NCI-H1105 (cell line): ENCODE data around the gene KANK2.
A peak's percentile ranks its signal among the peaks of the same experiment; 100 is the strongest.
"Not testable (repeated sequence)": the region's sequence is repeated elsewhere in the genome, so short reads cannot be mapped to it uniquely, and the experiment has no call there.

ENCODE experiments used
- DNase-seq: peaks from one replicate; lab custom pipeline; 2025; lab: John Stamatoyannopoulos, UW

KANK2 gene

DNA sequence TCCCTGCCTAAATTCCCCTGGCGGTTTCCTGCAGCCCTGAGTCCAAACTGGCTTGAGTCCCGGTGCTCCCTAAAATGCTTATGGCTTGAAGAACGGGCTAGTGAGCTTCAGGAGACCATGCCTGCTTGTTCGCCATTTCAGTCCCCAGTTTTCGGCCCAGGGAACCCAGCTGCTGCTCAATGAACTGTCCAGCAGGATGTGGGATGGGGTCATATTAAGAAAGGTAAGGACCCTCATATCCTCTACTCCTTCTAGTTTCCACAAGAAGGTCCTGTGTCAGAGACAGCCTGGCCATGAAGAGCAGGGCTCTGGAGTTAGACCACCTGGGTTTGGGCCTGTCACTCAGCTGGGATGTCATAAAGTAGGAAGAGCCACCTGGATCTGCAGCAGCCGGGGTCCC is 24.8 kb downstream of the KANK2 start:
- DNase-seq, result no peak

GRCh38 chr19:11171144-11171543 is 26.2 kb downstream of the KANK2 start:
- no peak for DNase-seq

- DNase-seq, result no peak
Observed at GRCh38 chr19:11169896-11170678, 27.3 kb downstream of the KANK2 start.

DNA sequence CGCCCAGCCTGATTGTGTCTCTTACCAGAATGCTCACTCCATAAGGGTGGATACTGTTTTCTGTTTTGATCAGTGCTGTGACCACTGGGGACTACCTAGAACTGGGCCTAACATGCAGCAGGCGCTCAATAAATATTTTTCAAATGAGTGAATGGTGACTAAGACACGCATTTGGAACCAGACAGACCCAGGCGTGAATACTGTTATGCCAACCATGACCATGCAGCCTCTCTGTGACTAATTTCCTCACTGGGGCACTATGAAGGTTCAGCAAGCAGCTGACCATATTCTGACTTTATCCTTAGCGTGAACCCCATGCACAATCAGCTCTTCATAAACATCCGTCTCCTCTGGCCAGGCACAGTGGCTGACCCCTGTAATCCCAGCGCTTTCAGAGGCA is 28.8 kb downstream of the KANK2 start:
- no peak for DNase-seq

DNA sequence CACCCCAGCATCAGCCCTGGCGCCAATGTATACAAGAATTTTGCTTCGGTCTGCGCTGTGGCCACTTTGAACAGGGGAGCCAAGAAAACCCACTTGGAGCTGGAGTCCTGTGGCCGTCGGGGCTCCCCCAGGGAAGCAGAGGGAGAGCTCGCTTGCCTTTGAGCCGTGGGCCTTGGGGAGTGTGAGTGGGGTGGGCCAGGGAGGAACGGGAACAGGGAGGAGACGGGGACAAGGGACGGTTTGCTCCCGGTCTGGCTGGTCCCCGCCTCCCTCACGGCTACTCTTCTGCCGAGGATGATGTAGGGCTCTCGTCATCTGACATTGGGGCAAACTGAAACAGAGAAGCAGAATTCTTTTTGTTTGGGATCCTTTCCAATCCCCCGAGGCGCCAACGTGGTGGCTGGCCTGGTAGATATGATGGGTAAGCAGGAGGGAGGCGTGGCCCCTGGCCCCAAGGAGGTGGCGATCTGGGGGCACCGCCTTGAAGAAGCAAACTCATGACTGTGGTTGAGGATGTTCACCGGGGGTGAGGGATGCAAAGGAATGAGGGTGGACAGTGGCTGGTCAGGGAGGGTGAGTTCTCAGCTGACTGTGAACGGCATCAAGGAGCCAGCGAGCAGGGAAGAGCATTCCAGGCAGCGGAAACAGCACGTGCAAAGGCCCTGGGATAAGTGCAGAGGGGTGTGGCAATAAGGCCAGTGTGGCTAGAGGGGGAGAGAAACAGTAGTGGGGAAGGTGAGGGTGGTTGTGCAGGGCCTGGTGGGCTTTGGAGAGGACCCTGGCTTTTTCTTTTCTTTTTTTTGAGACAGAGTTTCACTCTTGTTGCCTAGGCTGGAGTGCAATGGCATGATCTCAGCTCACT is 30.8 kb downstream of the KANK2 start:
- no peak for DNase-seq

GRCh38 chr19:11165486-11166030 is 31.8 kb downstream of the KANK2 start:
- no peak for DNase-seq

DNA sequence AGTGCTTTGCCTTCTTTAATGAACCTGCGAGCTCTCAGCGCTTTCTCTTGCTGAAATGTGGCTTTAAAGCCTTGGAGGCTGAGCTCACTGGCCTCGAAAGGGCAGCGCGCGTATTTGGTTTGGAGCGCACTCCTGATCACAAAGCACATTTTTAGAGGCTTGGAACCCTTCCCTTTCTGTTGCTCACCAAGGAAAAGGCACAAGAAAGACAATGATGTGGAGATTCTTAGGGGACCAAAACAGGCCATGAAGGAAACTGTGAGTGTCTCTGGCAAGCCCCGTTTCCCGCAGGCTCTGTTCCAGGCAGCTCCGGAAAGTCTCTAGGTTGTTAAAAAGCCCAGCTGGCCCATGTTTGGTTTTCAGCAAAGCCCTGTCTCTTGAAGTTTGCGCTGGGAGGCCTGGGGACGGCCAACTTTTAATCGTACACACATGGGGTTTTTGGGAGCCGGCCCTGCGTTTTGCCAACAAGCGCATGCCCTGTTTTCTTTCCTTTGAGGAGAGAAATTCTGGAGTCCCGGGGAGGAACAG is 32.4 kb downstream of the KANK2 start:
- no peak for DNase-seq

GRCh38 chr19:11164296-11164695 is 33.0 kb downstream of the KANK2 start:
- no peak for DNase-seq

DNA sequence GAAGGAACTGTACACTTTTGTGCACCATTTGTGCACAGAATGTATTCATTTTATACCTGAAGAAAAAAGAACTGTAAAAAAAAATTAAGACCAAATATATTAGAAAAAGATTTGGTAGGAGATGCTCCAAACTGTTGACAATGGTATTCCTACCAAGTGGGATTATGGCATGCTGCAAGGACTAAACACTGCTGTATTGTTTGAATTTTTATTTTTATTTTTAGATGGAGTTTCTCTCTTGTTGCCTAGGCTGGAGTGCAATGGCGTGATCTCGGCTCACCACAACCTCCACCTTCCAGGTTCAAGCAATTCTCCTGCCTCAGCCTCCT is 36.9 kb downstream of the KANK2 start:
- DNase-seq, result not testable (repeated sequence)

DNA sequence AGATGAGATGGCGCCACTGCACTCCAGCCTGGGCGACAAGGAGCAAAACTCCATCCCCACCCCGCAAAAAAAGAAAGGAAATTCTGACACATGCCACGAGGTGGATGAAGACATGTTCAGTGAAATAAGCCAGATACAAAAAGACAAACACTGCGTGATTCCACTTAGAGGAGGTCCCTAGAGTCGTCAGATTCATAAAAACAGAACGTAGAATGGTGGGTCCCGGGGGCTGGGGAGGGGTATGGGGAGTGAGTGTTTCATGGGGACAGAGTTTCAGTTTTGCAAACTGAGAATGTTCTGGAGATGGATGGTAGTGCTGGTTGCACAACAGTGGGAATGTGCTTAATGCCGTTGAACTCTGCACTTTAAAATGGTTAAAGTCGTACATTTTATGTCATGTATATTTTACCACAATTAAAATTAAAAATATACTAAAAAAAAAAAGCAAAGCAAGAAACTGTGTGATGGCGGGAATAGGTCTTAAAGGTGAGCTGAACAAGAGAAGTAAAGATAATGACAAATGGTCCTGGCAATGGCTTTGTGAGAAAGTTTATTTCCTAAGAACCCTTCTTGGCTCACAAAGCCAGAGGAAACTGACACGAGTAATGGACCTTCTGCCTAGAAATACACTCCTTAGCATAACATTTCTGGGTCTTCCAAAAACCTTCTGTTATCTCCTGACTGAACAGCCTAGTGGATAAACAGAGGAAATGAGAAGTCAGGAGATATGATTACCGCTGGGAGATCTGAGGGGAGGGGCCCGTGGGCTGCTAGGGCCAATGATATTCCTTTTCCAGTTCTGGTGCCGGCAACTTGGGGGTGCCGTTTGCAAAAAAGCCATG is 37.5 kb downstream of the KANK2 start:
- no peak for DNase-seq

- DNase-seq, result peak; percentile 98
Observed at GRCh38 chr19:11155373-11156120, 41.8 kb downstream of the KANK2 start, which contains the start of gene SPC24. Gene SPC24, minus strand, starts transcription at chr19:11155782. Its CDS starts 6 bp downstream, at chr19:11155776.

DNA sequence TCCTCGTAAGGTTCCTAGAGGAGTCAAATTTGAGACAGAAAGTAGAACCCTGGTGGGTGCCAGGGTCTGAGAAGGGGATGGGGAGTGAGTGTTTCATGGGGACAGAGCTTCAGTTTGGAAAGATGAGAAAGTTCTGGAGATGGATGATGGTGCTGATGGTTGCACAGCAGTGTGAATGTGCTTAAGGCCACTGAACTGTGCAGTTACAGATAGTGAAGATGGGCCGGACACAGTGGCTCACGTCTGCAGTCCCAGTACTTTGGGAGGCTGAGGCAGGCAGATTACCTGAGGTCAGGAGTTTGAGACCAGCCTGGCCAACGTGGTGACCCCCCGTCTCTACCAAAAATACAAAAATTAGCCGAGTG is 42.7 kb downstream of the KANK2 start:
- no peak for DNase-seq

DNA sequence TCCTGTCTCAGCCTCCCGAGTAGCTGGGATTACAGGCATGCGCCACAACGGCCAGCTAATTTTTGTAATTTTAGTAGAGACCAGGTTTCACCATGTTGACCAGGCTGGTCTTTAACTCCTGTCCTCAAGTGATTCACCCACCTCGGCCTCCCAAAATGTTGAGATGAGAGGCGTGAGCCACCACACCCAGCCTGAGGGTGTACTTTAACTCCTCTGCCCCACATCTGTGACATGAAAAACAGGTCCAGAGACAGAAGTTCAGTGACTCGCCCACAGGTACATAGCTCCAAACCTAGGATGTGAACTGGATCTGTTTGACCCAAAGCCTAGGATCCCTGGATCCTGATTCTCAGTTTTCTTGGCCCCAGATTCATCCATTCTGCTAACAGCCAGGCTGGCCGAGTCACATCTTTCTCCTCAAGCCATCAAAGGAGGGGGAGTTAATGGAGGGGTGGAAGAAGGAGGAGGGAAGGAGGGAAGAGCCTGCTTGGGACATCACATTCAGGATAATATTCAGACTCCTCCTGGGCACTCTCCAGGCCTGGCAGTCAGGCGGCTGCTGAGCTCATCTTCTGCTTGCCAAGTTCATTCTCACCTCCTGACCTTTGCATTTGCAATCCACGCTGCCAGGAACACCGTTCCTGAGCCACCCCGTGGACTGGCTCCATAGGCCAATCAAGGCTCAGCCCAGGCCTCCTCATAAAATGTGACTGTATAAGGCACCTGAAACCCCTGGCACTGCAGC is 44.9 kb downstream of the KANK2 start:
- no peak for DNase-seq

- no peak for DNase-seq
Observed at GRCh38 chr19:11151181-11151580, 46.2 kb downstream of the KANK2 start.

DNA sequence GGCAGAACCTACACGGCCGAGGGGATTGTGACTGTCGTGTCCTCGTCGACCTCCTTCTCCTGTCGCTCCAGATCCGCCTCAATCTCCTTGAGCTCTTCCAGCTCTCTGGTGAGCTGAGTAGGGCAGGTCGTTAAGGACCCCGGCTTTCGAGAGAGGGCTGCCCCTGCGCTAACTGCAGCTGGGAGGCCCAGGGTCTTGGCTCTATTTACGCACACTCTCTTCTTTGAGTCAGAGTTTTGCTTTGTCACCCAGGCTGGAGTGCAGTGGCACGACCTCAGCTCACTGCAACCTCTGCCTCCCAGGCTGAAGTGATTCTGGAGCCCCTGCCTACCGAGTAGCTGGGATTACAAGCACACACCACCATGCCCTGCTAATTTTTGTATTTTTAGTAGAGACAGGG is 49.3 kb downstream of the KANK2 start:
- no peak for DNase-seq

DNA sequence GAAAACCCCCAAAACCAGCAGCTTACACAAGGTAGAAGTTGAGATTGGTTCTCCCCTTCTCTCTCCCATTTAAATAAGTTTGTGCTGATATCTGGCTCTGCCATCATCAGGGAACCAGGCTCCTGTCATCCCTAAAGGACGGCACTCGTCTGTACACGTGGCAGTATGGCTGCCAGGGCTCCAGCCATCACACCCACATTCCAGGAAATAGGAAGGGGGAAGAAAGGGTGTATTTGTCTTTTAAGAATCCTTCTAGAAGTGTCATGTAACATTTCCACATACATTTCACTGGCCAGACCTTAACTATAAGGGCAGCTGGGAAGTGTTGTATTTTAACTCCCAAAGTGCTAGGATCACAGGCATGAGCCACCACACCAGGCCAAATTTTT is 51.8 kb downstream of the KANK2 start:
- no peak for DNase-seq

DNA sequence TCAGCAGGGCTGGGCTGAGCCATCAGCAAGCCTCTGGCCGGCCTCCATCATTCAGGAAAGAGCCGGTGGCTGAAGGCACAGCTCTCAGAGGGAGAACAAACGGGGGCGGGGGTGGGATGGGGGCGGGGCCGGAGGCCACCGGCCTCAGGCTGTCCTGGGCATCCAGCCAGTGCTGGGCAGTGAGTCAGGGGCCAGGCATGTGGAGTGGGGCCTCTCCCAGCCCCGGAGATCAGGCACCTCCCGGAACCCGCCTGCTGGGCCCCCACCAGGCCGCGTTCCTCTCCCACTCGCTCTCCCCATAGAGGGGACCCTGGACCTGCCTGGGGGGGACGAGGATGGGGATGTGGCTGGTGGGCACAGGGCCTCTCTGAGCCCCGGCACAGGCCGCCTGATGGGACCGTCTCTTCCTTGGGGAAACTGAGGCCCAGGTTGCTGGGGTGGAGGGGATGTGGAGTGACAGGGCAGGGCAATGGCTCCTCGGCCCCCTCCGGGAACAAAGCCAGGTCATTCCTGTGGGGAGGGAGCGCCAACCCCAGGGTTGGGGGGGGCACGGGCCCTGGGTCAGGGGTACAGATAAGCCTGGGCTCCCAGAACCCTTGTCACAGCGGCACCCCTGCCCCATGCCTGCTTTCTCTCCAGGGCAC is 54.7 kb downstream of the KANK2 start:
- no peak for DNase-seq

DNA sequence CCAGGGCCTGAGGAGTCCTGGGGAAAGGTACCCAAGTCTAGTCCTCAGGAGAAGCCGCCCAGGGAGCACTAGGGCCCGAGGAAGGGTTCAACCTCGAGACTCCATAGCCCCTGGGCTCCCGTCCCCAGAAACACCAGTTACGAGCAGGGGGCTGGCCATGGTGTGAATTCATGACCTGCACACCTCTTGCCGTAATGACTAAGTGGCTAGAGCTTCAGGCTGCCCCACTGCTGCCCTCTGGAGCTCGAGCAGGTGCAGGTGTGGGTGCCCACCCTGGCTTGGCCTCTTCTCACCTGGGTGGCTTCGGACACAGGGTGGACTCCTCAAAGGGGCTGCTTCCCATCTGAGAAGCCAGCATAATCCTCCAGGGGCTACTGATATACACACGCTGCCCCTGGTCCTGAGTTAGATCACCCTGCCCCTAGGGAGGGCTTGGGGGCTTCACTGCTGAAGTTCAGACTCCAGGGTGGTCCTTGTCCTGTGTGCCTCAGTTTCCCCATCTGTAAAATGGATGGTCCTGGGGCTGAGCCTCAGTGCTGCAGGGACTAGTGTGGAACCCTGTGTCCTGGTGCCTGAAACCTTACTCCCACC is 55.3 kb downstream of the KANK2 start:
- no peak for DNase-seq

DNA sequence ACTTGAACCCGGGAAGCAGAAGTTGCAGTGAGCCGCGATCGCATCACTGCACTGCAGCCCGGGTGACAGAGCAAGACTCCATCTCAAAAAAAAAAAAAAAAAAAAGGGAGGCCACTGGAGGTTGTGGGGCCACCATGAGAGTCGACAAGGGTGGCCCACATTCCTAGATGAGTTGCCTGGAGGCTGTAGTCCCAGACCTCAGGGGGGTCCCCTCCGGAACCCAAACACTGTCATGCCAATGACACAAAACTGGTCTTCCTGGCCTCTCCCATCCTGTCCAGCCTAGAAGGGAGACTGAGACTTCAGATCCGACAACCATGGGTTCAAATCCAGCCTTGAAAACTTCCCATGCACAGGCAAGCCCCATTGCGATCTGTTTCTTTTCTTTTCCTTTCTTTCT is 56.4 kb downstream of the KANK2 start:
- no peak for DNase-seq
